ENCODE measurements around the gene PEX14.
A peak's percentile ranks its signal among the peaks of the same experiment; 100 is the strongest.

PEX14 gene

GRCh38 chr1:10549904-10550664, 75.3 kb downstream of the PEX14 start:
- DNase-seq, result peak; percentile 47

- no peak for DNase-seq
Measured at GRCh38 chr1:10553118-10553517, 78.4 kb downstream of the PEX14 start.

- no peak for DNase-seq
Measured at GRCh38 chr1:10555635-10556429, 81.1 kb downstream of the PEX14 start.

GRCh38 chr1:10556430-10557005, 81.8 kb downstream of the PEX14 start:
- no peak for DNase-seq

- no peak for DNase-seq
Measured at GRCh38 chr1:10557714-10558113, 83.0 kb downstream of the PEX14 start.

- no peak for DNase-seq
Measured at GRCh38 chr1:10559386-10559785, 84.6 kb downstream of the PEX14 start.

- no peak for DNase-seq
Measured at GRCh38 chr1:10561497-10561896, 86.7 kb downstream of the PEX14 start.

- no peak for DNase-seq
Measured at GRCh38 chr1:10561955-10562354, 87.2 kb downstream of the PEX14 start.

- no peak for DNase-seq
Measured at GRCh38 chr1:10564063-10564462, 89.3 kb downstream of the PEX14 start.

- DNase-seq, result no peak
Measured at GRCh38 chr1:10569531-10569930, 94.8 kb downstream of the PEX14 start.

- no peak for DNase-seq
Measured at GRCh38 chr1:10575616-10576015, 100.9 kb downstream of the PEX14 start.

- no peak for DNase-seq
Measured at GRCh38 chr1:10578070-10578469, 103.3 kb downstream of the PEX14 start.

GRCh38 chr1:10583641-10584040, 108.9 kb downstream of the PEX14 start:
- DNase-seq, result no peak

- DNase-seq, result no peak
Measured at GRCh38 chr1:10585242-10585641, 110.5 kb downstream of the PEX14 start.

GRCh38 chr1:10586125-10586524, 111.4 kb downstream of the PEX14 start:
- DNase-seq, result no peak

GRCh38 chr1:10588640-10589039, 113.9 kb downstream of the PEX14 start:
- no peak for DNase-seq

GRCh38 chr1:10589074-10589473, 114.3 kb downstream of the PEX14 start:
- DNase-seq, result no peak

- peak; percentile 50 for DNase-seq
Measured at GRCh38 chr1:10591010-10591409, 116.3 kb downstream of the PEX14 start.

GRCh38 chr1:10592373-10592772, 117.6 kb downstream of the PEX14 start:
- no peak for DNase-seq

- DNase-seq, result no peak
Measured at GRCh38 chr1:10593750-10594149, 119.0 kb downstream of the PEX14 start.

GRCh38 chr1:10594595-10595223, 120.0 kb downstream of the PEX14 start:
- no peak for DNase-seq

- no peak for DNase-seq
Measured at GRCh38 chr1:10596780-10597179, 122.0 kb downstream of the PEX14 start.
